GM06990 (cell line): ENCODE measurements around the gene ESPNL.
"Not testable (repeated sequence)": the region's sequence is repeated elsewhere in the genome, so short reads cannot be mapped to it uniquely, and the experiment has no call there.

ENCODE experiments used
- DNase-seq: peaks from one replicate; pipeline ENCODE4 v3.0.0-alpha.2; 2011; ENCODE audit not compliant: insufficient read length; ENCODE audit errors: extremely low read depth
- H3K27me3 ChIP-seq: replicated peaks from 2 replicates; pipeline ENCODE4 v1.6.0; 2011; ENCODE audit warnings: low read length; ENCODE audit not compliant: control insufficient read depth, insufficient read depth
- H3K36me3 ChIP-seq: 2 replicates; pipeline ENCODE4 v1.5.1; 2011; ENCODE audit warnings: low read length; ENCODE audit not compliant: control insufficient read depth, insufficient read depth
- H3K4me3 ChIP-seq: replicated peaks from 2 replicates; pipeline ENCODE4 v1.5.1; 2011; ENCODE audit warnings: low read depth, mild to moderate bottlenecking, control low read depth, low read length
- TF ChIP-seq, protein P1 (sequence below): IDR thresholded peaks from 2 replicates; pipeline ENCODE4 v1.5.1; 2011; ENCODE audit warnings: low read length, control low read depth, mild to moderate bottlenecking, inconsistent platforms; ENCODE audit not compliant: insufficient read depth, poor library complexity, severe bottlenecking

ESPNL gene

DNA sequence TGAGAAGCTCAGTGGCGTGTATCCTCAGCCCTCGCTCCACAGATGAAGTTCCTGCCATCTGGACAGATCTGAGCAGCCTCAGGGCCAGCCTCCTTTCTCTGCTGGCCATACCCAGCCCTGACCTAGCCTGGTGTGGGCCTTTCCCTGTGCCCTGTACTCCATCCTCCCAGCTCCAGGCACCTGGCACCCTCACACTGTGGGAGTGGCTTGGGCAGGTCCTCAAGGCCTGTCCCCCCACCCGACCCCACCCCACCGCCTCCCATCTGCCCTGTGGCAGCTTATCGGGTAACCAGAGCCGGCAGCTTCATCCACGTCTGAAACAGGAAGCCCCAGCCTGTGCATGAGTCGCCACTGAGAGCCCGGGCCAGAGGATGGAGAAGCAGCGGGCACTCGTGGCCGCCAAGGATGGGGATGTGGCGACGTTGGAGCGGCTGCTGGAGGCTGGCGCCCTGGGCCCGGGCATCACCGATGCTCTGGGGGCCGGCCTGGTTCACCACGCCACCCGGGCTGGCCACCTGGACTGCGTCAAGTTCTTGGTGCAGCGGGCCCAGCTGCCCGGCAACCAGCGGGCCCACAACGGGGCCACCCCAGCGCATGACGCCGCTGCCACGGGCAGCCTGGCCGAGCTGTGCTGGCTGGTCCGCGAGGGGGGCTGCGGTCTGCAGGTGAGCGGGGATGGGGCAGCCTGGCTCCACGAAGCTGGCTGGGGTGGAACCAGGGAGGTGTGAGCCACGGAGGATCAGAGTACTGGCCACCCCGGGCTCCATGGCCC is at the start of gene ESPNL:
Gene ESPNL, plus strand, starts transcription at position 292 of the 772 bp plus-strand sequence. Its CDS starts 80 bp downstream, at position 372.
- Histone ChIP-seq H3K27me3 (no peaks in the 10 kb centered on the region), H3K36me3 (no peaks in the 10 kb centered on the region; the same call in none of the 2 replicates), H3K4me3 (no peak within 1 kb of the TSS)
- no peak for DNase-seq
- TF ChIP-seq, protein P1, sequence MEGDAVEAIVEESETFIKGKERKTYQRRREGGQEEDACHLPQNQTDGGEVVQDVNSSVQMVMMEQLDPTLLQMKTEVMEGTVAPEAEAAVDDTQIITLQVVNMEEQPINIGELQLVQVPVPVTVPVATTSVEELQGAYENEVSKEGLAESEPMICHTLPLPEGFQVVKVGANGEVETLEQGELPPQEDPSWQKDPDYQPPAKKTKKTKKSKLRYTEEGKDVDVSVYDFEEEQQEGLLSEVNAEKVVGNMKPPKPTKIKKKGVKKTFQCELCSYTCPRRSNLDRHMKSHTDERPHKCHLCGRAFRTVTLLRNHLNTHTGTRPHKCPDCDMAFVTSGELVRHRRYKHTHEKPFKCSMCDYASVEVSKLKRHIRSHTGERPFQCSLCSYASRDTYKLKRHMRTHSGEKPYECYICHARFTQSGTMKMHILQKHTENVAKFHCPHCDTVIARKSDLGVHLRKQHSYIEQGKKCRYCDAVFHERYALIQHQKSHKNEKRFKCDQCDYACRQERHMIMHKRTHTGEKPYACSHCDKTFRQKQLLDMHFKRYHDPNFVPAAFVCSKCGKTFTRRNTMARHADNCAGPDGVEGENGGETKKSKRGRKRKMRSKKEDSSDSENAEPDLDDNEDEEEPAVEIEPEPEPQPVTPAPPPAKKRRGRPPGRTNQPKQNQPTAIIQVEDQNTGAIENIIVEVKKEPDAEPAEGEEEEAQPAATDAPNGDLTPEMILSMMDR, result no peak

DNA sequence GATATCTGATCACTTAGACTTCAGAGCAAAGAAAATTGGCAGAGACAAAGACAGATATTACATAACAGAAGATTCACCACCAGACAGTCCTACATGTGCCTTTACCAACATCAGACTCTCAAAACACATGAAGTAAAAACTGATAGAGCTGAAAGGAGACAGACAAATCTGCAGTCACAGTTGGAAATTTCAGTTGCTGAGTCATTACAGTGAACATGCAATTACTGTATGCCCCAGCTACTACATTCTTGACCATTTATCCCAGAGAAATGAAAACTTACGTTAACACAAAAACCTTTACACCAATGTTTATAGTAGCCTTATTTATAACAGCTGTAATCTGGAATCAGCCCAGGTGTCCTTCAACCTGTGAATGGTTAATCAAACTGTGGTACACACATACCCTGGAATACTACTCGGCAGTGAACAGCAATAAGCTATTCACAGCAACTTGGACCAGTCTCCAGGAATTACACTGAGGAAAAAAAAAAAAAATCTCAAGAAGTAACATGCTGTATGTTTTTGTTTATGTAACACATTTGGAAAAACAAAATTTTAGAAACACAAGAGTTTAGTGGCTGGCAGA is 46.9 kb upstream of the ESPNL start:
- Histone ChIP-seq H3K4me3 (no peak overlapping the region), H3K36me3 (no peaks in the 10 kb centered on the region), H3K27me3 (no peaks in the 10 kb centered on the region)
- DNase-seq, result no peak
- TF ChIP-seq, protein P1, result no peak

DNA sequence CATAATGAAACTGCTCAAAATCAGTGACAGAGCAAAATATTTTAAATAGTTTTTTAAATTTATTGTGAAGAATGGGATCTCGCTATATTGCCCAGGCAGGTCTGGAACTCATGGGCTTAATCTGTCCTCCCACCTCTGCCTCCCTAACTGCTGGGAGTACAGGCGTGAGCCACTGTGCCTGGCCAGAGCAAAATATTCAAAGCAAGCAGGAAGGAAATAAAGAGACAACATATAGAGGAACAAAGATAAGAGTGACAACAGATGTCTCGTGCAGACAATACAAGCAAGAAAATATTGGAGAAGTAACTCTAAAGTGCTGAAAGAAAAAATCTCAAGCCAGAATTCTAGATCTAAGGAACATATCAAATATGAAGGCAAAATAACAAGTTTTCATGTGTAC is 44.3 kb upstream of the ESPNL start:
- Histone ChIP-seq H3K36me3 (no peaks in the 10 kb centered on the region), H3K4me3 (no peak overlapping the region), H3K27me3 (no peaks in the 10 kb centered on the region)
- no peak for DNase-seq
- TF ChIP-seq, protein P1, result no peak

DNA sequence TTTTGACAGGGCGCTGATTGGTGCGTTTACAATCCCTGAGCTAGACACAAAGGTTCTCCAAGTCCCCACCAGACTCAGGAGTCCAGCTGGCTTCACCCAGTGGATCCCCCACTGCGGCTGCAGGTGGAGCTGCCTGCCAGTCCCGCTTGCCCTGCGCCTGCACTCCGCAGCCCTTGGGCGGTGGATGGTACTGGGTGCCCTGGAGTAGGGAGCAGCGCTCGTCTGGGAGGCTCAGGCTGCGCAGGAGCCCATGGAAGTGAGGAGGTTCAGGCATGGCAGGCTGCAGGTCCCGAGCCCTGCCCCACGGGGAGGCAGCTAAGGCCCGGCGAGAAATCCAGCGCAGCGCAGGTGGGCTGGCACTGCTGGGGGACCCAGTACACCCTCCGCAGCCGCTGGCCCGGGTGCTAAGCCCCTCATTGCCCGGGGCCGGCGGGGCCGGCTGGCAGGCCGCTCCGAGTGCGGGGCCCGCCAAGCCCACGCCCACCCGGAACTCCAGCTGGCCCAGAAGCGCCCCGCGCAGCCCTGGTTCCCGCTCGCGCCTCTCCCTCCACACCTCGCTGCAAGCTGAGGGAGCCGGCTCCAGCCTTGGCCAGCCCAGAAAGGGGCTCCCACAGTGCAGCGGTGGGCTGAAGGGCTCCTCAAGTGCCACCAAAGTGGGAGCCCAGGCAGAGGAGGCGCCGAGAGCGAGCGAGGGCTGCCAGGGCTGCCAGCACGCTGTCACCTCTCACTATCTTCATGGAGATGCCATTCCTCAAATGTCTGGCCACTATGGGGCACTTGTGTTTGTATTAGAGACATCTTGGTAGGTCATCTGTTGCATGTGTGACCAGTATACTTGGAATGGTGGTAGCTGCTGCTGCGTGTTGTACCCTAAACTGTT is 42.2 kb upstream of the ESPNL start:
- not testable (repeated sequence) for H3K27me3 ChIP-seq, DNase-seq, H3K36me3 ChIP-seq, H3K4me3 ChIP-seq

DNA sequence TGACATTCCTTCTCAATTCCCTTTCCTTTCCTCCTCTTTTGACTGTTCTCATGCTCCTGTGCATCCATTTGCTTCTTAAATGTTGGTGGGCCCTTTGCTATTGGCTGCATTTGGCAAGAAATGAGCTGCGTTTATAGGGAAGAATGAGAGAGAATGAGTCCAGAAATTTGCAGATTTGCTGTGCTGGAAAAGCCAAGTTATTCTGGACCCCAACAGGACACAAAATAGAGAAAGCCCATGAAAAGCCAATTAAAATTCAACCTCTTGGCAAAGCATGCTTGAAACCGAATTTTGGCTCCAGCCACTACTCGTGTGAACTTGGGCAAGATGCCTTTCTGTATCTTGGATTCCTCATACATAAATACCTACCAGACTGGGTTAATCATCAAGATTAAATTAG is 40.6 kb upstream of the ESPNL start:
- DNase-seq, result no peak
- Histone ChIP-seq H3K27me3 (no peaks in the 10 kb centered on the region), H3K36me3 (no peaks in the 10 kb centered on the region; the same call in 1 of the 2 replicates), H3K4me3 (no peak overlapping the region; the same call in 1 of the 2 replicates)
- TF ChIP-seq, protein P1, result no peak
